H1 (cell line): ENCODE measurements around the gene TRABD2B. TPM values are rescaled to one million over a fixed set of nuclear protein-coding genes. Genes with fewer than 3 reads are reported as not detected.

Source experiments
- CHD2 ChIP-seq: IDR thresholded peaks from 2 replicates; pipeline ENCODE4 v1.6.1; 2012; ENCODE audit warnings: low read length, improper control_type of control experiment
- polyA plus RNA-seq, 7 experiments: library from polyadenylated mRNA; depleted of rRNA in 3 of 7; stranded (reverse) in 5 of 7; unstranded in 2 of 7; fragments of >200 nt in 5 of 7; fragments of 200-250 nt in 2 of 7; gene quantifications; 1 replicate in 5 of 7; 2 replicates in 1 of 7; 4 replicates in 1 of 7; pipeline versions ENCODE4 v1.2.1 to v1.2.3, GENCODE V29; 2011 to 2013; ENCODE audit warnings: missing spikeins in 2 of 7, mixed read lengths in 2 of 7
- total RNA-seq: library from RNA; stranded (reverse); fragmentation: NEBNext Ultra II Directional; extraction: Animal tissue kit (Norgen Biotek cat#: 25700); gene quantifications from 2 replicates; pipeline ENCODE4 v1.2.1, GENCODE V29; 2021

The TRABD2B gene
- total and polyA plus RNA-seq, 2 of the 8 experiments (the other 6 are each of a cell fraction or from before 2014, with no cell fraction given), result 0.95 to 3.4 TPM

GRCh38 chr1:47942240-47942629 lies 55.0 kb downstream of the TRABD2B start (continued):
- TF ChIP-seq CHD2, result no peak
